PC-9 (cell line): Measurements from ENCODE around the gene LYRM9. TPM values are rescaled to one million over a fixed set of nuclear protein-coding genes. Genes with fewer than 3 reads are reported as not detected.

Source experiments
- BruUV-seq: library from RNA; stranded (reverse); fragments of 400-500 nt; replicated peaks from 2 replicates; lab custom pipeline; 2021; lab: Mats Ljungman, UMichigan
- CTCF ChIA-PET: fragments of 300-600 bp; sonication (Branson Sonifier 250); formaldehyde crosslinking; loops from one replicate; lab custom pipeline; 2022; ENCODE audit warnings: antibody characterized with exemption; lab: Charles Lee
- POLR2A ChIA-PET: fragments of 300-600 bp; sonication (Branson Sonifier 250); formaldehyde crosslinking; loops from one replicate; lab custom pipeline; 2022; ENCODE audit warnings: antibody characterized with exemption; ENCODE audit not compliant: unreplicated experiment; lab: Charles Lee
- DNase-seq, 2 experiments: peaks; one replicate each; pipeline versions ENCODE4 v3.0.0 to v3.0.0-alpha.2; 2015 to 2022; ENCODE audit warnings: mixed read lengths in 1 of 2
- H2AFZ ChIP-seq: fragments of 200-600 bp; sonication (generic); 2 replicates; pipeline ENCODE4 v1.8.1; 2017; ENCODE audit warnings: antibody characterized with exemption
- H3F3A ChIP-seq: fragments of 200-600 bp; sonication (generic); 2 replicates; pipeline ENCODE4 v1.8.1; 2017; ENCODE audit warnings: antibody characterized with exemption, mild to moderate bottlenecking, low read depth; ENCODE audit not compliant: insufficient read depth
- H3K27ac ChIP-seq: fragments of 200-600 bp; sonication (generic); 2 replicates; pipeline ENCODE4 v1.6.1; 2016; ENCODE audit warnings: mixed run types
- H3K27me3 ChIP-seq: fragments of 200-600 bp; sonication (generic); 2 replicates; pipeline ENCODE4 v1.6.1; 2016; ENCODE audit warnings: low read depth, mixed run types; ENCODE audit not compliant: insufficient read depth
- H3K36me3 ChIP-seq: fragments of 200-600 bp; sonication (generic); 2 replicates; pipeline ENCODE4 v1.6.1; 2016; ENCODE audit warnings: low read depth, mixed run types
- H3K4me1 ChIP-seq: fragments of 200-600 bp; sonication (generic); replicated peaks from 2 replicates; pipeline ENCODE4 v1.6.1; 2016; ENCODE audit warnings: mixed run types; ENCODE audit not compliant: insufficient read depth
- H3K4me2 ChIP-seq: fragments of 200-600 bp; sonication (generic); 2 replicates; pipeline ENCODE4 v1.6.1; 2017; ENCODE audit warnings: mixed run types
- H3K4me3 ChIP-seq: fragments of 200-600 bp; sonication (generic); 2 replicates; pipeline ENCODE4 v1.6.1; 2016; ENCODE audit warnings: mixed run types
- H3K79me2 ChIP-seq: fragments of 200-600 bp; sonication (generic); 2 replicates; pipeline ENCODE4 v1.6.1; 2017; ENCODE audit warnings: low read depth, mixed run types
- H3K9me2 ChIP-seq: fragments of 200-600 bp; sonication (generic); 2 replicates; pipeline ENCODE4 v1.8.1; 2017; ENCODE audit warnings: mild to moderate bottlenecking; ENCODE audit not compliant: insufficient read depth
- H3K9me3 ChIP-seq: fragments of 200-600 bp; sonication (generic); 2 replicates; pipeline ENCODE4 v1.8.1; 2016; ENCODE audit warnings: low read depth; ENCODE audit not compliant: insufficient read depth
- H4K20me1 ChIP-seq: fragments of 200-600 bp; sonication (generic); 2 replicates; pipeline ENCODE4 v1.8.1; 2017; ENCODE audit not compliant: insufficient read depth
- EZH2 ChIP-seq: fragments of 200-600 bp; sonication (generic); IDR thresholded peaks from 2 replicates; pipeline ENCODE4 v1.8.0; 2017; ENCODE audit warnings: antibody characterized with exemption, low read depth
- intact Hi-C: fragments of 100-400 bp; cut with micrococcal nuclease; formaldehyde crosslinking; loops from one replicate; pipeline ENCODE4 v1.10.0; 2022; ENCODE audit not compliant: unreplicated experiment
- total RNA-seq: library from RNA; stranded (reverse); gene quantifications from 2 replicates; pipeline ENCODE4 v1.2.3, GENCODE V29; 2021
- TF ChIP-seq, protein P1 (sequence below): fragments of 200-600 bp; sonication (generic); conservative IDR thresholded peaks from 2 replicates; pipeline ENCODE4 v1.6.1; 2017; ENCODE audit warnings: mixed run types, antibody characterized with exemption, mild to moderate bottlenecking, moderate library complexity

Gene LYRM9
- total RNA-seq, 1 experiment from 2014 or later, result 7.6 TPM

GRCh38 chr17:27921599-27921998 is 28.4 kb upstream of the LYRM9 start:
- TF ChIP-seq, protein P1, sequence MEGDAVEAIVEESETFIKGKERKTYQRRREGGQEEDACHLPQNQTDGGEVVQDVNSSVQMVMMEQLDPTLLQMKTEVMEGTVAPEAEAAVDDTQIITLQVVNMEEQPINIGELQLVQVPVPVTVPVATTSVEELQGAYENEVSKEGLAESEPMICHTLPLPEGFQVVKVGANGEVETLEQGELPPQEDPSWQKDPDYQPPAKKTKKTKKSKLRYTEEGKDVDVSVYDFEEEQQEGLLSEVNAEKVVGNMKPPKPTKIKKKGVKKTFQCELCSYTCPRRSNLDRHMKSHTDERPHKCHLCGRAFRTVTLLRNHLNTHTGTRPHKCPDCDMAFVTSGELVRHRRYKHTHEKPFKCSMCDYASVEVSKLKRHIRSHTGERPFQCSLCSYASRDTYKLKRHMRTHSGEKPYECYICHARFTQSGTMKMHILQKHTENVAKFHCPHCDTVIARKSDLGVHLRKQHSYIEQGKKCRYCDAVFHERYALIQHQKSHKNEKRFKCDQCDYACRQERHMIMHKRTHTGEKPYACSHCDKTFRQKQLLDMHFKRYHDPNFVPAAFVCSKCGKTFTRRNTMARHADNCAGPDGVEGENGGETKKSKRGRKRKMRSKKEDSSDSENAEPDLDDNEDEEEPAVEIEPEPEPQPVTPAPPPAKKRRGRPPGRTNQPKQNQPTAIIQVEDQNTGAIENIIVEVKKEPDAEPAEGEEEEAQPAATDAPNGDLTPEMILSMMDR, result no peak
- no peak for TF ChIP-seq EZH2
- Histone ChIP-seq H3K27ac (no peak overlapping the region), H3K9me3 (no peaks in the 10 kb centered on the region), H3K4me3 (no peak overlapping the region), H3K79me2 (no peaks in the 10 kb centered on the region), H3K9me2 (no peaks in the 10 kb centered on the region), H3K4me1 (no peaks in the 10 kb centered on the region), H4K20me1 (no peaks in the 10 kb centered on the region), H2AFZ (no peak overlapping the region), H3K36me3 (no peaks in the 10 kb centered on the region), H3K27me3 (peaks cover 15% of the 10 kb centered on the region), H3F3A (no peaks in the 10 kb centered on the region), H3K4me2 (no peak overlapping the region)
- DNase-seq, result no peak
- no TSS peak for BruUV-seq
- ChIA-PET CTCF (no interaction called here), POLR2A (no interaction called here)
- intact Hi-C loops, result no loop called here

GRCh38 chr17:27921077-27921476 is 27.9 kb upstream of the LYRM9 start:
- Histone ChIP-seq H2AFZ (no peak overlapping the region), H3K9me2 (no peaks in the 10 kb centered on the region), H3K36me3 (no peaks in the 10 kb centered on the region), H3K4me1 (no peaks in the 10 kb centered on the region), H3K79me2 (no peaks in the 10 kb centered on the region), H3K4me2 (no peak overlapping the region), H3K9me3 (no peaks in the 10 kb centered on the region), H3K27ac (no peak overlapping the region), H4K20me1 (no peaks in the 10 kb centered on the region), H3K4me3 (no peak overlapping the region), H3F3A (no peaks in the 10 kb centered on the region), H3K27me3 (peaks cover 15% of the 10 kb centered on the region)
- ChIA-PET CTCF (no interaction called here), POLR2A (no interaction called here)
- intact Hi-C loops, result no loop called here
- DNase-seq, result no peak
- BruUV-seq, result no TSS peak
- TF ChIP-seq EZH2, result no peak
- TF ChIP-seq, protein P1, result no peak

- no peak overlapping the region for H2AFZ ChIP-seq
- POLR2A ChIA-PET, result no interaction called here
These were observed 27.4 kb upstream of the LYRM9 start for GRCh38 chr17:27920569-27920968.

More at GRCh38 chr17:27920569-27920968, 27.4 kb upstream of the LYRM9 start:
- H3K79me2 ChIP-seq, result no peaks in the 10 kb centered on the region
- no peak for DNase-seq
- TF ChIP-seq, protein P1, result no peak
- no peak for TF ChIP-seq EZH2
- CTCF ChIA-PET, result no interaction called here
- no TSS peak for BruUV-seq
- H3K27me3 ChIP-seq, result peaks cover 20% of the 10 kb centered on the region
- no peaks in the 10 kb centered on the region for H3K4me1 ChIP-seq
- no peak overlapping the region for H3K4me2 ChIP-seq
- H3K9me3 ChIP-seq, result no peaks in the 10 kb centered on the region
- no peaks in the 10 kb centered on the region for H3F3A ChIP-seq
- H3K4me3 ChIP-seq, result no peak overlapping the region
- H4K20me1 ChIP-seq, result no peaks in the 10 kb centered on the region
- no peaks in the 10 kb centered on the region for H3K9me2 ChIP-seq
- intact Hi-C loops, result no loop called here
- no peak overlapping the region for H3K27ac ChIP-seq
- no peaks in the 10 kb centered on the region for H3K36me3 ChIP-seq
